DND-41 (cell line): ENCODE measurements around the gene NAIF1.

ENCODE experiments used
- CTCF ChIP-seq: IDR thresholded peaks from 2 replicates; pipeline ENCODE4 v1.5.1; 2012; ENCODE audit warnings: borderline replicate concordance, low read length, moderate library complexity, mild to moderate bottlenecking; ENCODE audit not compliant: poor library complexity, severe bottlenecking; ENCODE audit errors: extremely low read depth
- EZH2 ChIP-seq: IDR thresholded peaks from 3 replicates; pipeline ENCODE4 v1.6.1; 2012; ENCODE audit warnings: borderline replicate concordance, low read depth, mild to moderate bottlenecking, moderate library complexity, low read length, inconsistent platforms; ENCODE audit not compliant: severe bottlenecking

- no peak for TF ChIP-seq EZH2
- no peak for TF ChIP-seq CTCF
These were observed 13.1 kb upstream of the NAIF1 start for GRCh38 chr9:128080206-128080605.
